Muscle layer of colon (tissue), 2 donors: Measurements from ENCODE around the gene DUSP6.

ENCODE experiments used
- H3K27ac ChIP-seq: one replicate; pipeline ENCODE4 v1.7.0; 2013; ENCODE audit warnings: low read depth, mild to moderate bottlenecking, low read length, moderate library complexity
- H3K27me3 ChIP-seq, 2 donors: one replicate each; pipeline ENCODE4 v1.7.0; 2013; ENCODE audit warnings: low read length in 2 of 2, mild to moderate bottlenecking in 2 of 2; ENCODE audit not compliant: insufficient read depth in 2 of 2, control insufficient read depth in 1 of 2
- H3K36me3 ChIP-seq: one replicate; pipeline ENCODE4 v1.7.0; 2013; ENCODE audit warnings: mild to moderate bottlenecking, low read length; ENCODE audit not compliant: insufficient read depth
- H3K4me1 ChIP-seq: one replicate; pipeline ENCODE4 v1.7.0; 2013; ENCODE audit warnings: mild to moderate bottlenecking, low read length; ENCODE audit not compliant: insufficient read depth
- H3K4me3 ChIP-seq, 2 donors: one replicate each; pipeline ENCODE4 v1.7.0; 2013; ENCODE audit warnings: low read length in 2 of 2, low read depth in 1 of 2, mild to moderate bottlenecking in 1 of 2, moderate library complexity in 1 of 2
- H3K9ac ChIP-seq: one replicate; pipeline ENCODE4 v1.7.0; 2013; ENCODE audit warnings: low read length
- H3K9me3 ChIP-seq: one replicate; pipeline ENCODE4 v1.7.0; 2013; ENCODE audit warnings: mild to moderate bottlenecking, low read length
- donor health status: abdominal sarcoma.
- donor health status: Adenocarcinoma of cecum.

Gene DUSP6

GRCh38 chr12:89299931-89300330 lies 52.4 kb downstream of the DUSP6 start:
- Histone ChIP-seq H3K9ac (no peak overlapping the region), H3K4me3 (no peak overlapping the region), H3K4me1 (no peaks in the 10 kb centered on the region), H3K27ac (no peak overlapping the region), H3K9me3 (no peaks in the 10 kb centered on the region), H3K27me3 (no peaks in the 10 kb centered on the region), H3K36me3 (no peaks in the 10 kb centered on the region)

GRCh38 chr12:89299417-89299816 lies 52.9 kb downstream of the DUSP6 start:
- H3K4me1 ChIP-seq, result no peaks in the 10 kb centered on the region
- H3K9ac ChIP-seq, result no peak overlapping the region
- H3K36me3 ChIP-seq, result no peaks in the 10 kb centered on the region
- H3K4me3 ChIP-seq, result no peak overlapping the region
- no peaks in the 10 kb centered on the region for H3K9me3 ChIP-seq
- H3K27ac ChIP-seq, result no peak overlapping the region
- no peaks in the 10 kb centered on the region for H3K27me3 ChIP-seq
